OCI-LY1 (cell line): Measurements from ENCODE around the gene CCDC73.

Experiments
- H2AFZ ChIP-seq: fragments of 200-600 bp; sonication (generic), shearing (Covaris generic); 2 replicates; pipeline ENCODE4 v1.6.0; 2014; ENCODE audit warnings: antibody characterized with exemption, mild to moderate bottlenecking, low read length
- H3F3A ChIP-seq: fragments of 200-600 bp; sonication (generic), shearing (Covaris generic); 2 replicates; pipeline ENCODE4 v1.6.0; 2014; ENCODE audit warnings: mild to moderate bottlenecking, antibody characterized with exemption, low read length, moderate library complexity; ENCODE audit not compliant: insufficient read depth
- H3K27ac ChIP-seq: fragments of 200-600 bp; sonication (generic); 2 replicates; pipeline ENCODE4 v1.5.1; 2014; ENCODE audit warnings: low read length, mixed run types, mild to moderate bottlenecking, low read depth; ENCODE audit not compliant: poor library complexity, severe bottlenecking
- H3K27me3 ChIP-seq: fragments of 200-600 bp; sonication (generic); 2 replicates; pipeline ENCODE4 v1.6.0; 2014; ENCODE audit warnings: antibody characterized with exemption, mild to moderate bottlenecking, low read length, moderate library complexity; ENCODE audit not compliant: insufficient read depth
- H3K36me3 ChIP-seq: fragments of 200-600 bp; sonication (generic); 2 replicates; pipeline ENCODE4 v1.6.1; 2014; ENCODE audit warnings: mild to moderate bottlenecking, antibody characterized with exemption, low read length, moderate library complexity, mixed read lengths; ENCODE audit not compliant: insufficient read depth
- H3K4me1 ChIP-seq: fragments of 200-600 bp; sonication (generic); 2 replicates; pipeline ENCODE4 v1.5.1; 2014; ENCODE audit warnings: mild to moderate bottlenecking, low read length, moderate library complexity; ENCODE audit not compliant: insufficient read depth, severe bottlenecking
- H3K4me2 ChIP-seq: fragments of 200-600 bp; sonication (generic), shearing (Covaris generic); 2 replicates; pipeline ENCODE4 v1.6.1; 2014; ENCODE audit warnings: low read length
- H3K4me3 ChIP-seq: fragments of 200-600 bp; sonication (generic); 2 replicates; pipeline ENCODE4 v1.5.1; 2014; ENCODE audit warnings: low read length, low read depth, mild to moderate bottlenecking, mixed read lengths; ENCODE audit not compliant: poor library complexity, severe bottlenecking
- H3K79me2 ChIP-seq: fragments of 200-600 bp; shearing (Covaris generic); 2 replicates; pipeline ENCODE4 v1.6.1; 2016; ENCODE audit warnings: mixed run types, low read length, mixed read lengths; ENCODE audit not compliant: insufficient read depth
- H3K9ac ChIP-seq: fragments of 200-600 bp; sonication (generic), shearing (Covaris generic); 2 replicates; pipeline ENCODE4 v1.6.1; 2014; ENCODE audit warnings: mild to moderate bottlenecking, low read length, mixed read lengths
- H3K9me2 ChIP-seq: fragments of 200-600 bp; sonication (generic), shearing (Covaris generic); 2 replicates; pipeline ENCODE4 v1.6.1; 2014; ENCODE audit warnings: low read depth, mild to moderate bottlenecking, low read length, mixed read lengths
- H3K9me3 ChIP-seq: fragments of 200-600 bp; shearing (Covaris generic); 2 replicates; pipeline ENCODE4 v1.6.1; 2014; ENCODE audit warnings: low read length, mixed read lengths
- H4K20me1 ChIP-seq: fragments of 200-600 bp; sonication (generic), shearing (Covaris generic); 2 replicates; pipeline ENCODE4 v1.6.0; 2016; ENCODE audit warnings: mild to moderate bottlenecking, low read length; ENCODE audit not compliant: insufficient read depth
- CTCF ChIP-seq: fragments of 200-600 bp; sonication (generic), shearing (Covaris generic); IDR thresholded peaks from 2 replicates; pipeline ENCODE4 v1.5.1; 2017; ENCODE audit warnings: mild to moderate bottlenecking, antibody characterized with exemption, low read length, moderate library complexity, mixed read lengths
- EZH2 ChIP-seq: fragments of 200-600 bp; sonication (generic), shearing (Covaris generic); IDR thresholded peaks from 2 replicates; pipeline ENCODE4 v1.8.0; 2017; ENCODE audit warnings: borderline replicate concordance, mixed run types, mild to moderate bottlenecking, antibody characterized with exemption, low read length, moderate library complexity, mixed read lengths

The CCDC73 gene

DNA sequence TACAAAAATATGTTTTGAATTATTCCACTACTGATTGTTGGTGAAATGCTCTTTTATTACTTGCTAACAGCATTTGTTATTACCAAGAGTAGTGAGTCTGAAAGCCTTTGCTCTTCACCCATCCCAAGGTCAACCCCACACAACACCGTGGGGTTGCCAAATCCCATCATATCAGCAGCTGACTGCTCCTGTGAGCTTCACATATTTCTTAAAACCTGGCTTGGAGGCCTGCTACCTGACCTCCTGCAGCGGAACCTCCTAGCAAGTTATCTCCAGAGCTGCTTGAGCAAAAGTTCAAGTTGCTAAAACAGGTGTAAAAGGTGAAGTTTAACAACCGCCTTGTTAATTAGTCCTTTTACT, 230.9 kb downstream of the CCDC73 start:
- H3F3A ChIP-seq: no peaks in the 10 kb centered on the region
- no peak for TF ChIP-seq CTCF
- no peak for TF ChIP-seq EZH2

GRCh38 chr11:32562839-32563599, 231.4 kb downstream of the CCDC73 start:
- Histone ChIP-seq H2AFZ (no peak overlapping the region), H4K20me1 (no peaks in the 10 kb centered on the region), H3K4me2 (no peak overlapping the region), H3K27ac (no peak overlapping the region), H3K36me3 (no peaks in the 10 kb centered on the region), H3K4me1 (no peaks in the 10 kb centered on the region), H3K79me2 (no peaks in the 10 kb centered on the region), H3K9me2 (no peaks in the 10 kb centered on the region), H3K4me3 (no peak overlapping the region), H3F3A (no peaks in the 10 kb centered on the region), H3K9me3 (no peaks in the 10 kb centered on the region), H3K27me3 (no peaks in the 10 kb centered on the region; the same call in 1 of the 2 replicates), H3K9ac (no peak overlapping the region)
- TF ChIP-seq CTCF: no peak
- TF ChIP-seq EZH2: no peak

More for the DNA sequence above, 230.9 kb downstream of the CCDC73 start:
- H3K4me2 ChIP-seq: no peak overlapping the region
- H3K9ac ChIP-seq: no peak overlapping the region
- H3K9me2 ChIP-seq: no peaks in the 10 kb centered on the region
- H3K27me3 ChIP-seq: no peaks in the 10 kb centered on the region; the same call in 1 of the 2 replicates
- H4K20me1 ChIP-seq: no peaks in the 10 kb centered on the region
- no peak overlapping the region for H3K4me3 ChIP-seq
- H3K4me1 ChIP-seq: no peaks in the 10 kb centered on the region
- no peaks in the 10 kb centered on the region for H3K36me3 ChIP-seq
- no peak overlapping the region for H2AFZ ChIP-seq
- H3K79me2 ChIP-seq: no peaks in the 10 kb centered on the region
- no peak overlapping the region for H3K27ac ChIP-seq
- H3K9me3 ChIP-seq: no peaks in the 10 kb centered on the region

- H3K79me2 ChIP-seq: no peaks in the 10 kb centered on the region
- no peaks in the 10 kb centered on the region; the same call in 1 of the 2 replicates for H3K27me3 ChIP-seq
- H3K9ac ChIP-seq: no peak overlapping the region
- H3K27ac ChIP-seq: no peak overlapping the region
- no peaks in the 10 kb centered on the region for H4K20me1 ChIP-seq
- no peak overlapping the region for H2AFZ ChIP-seq
- H3K9me3 ChIP-seq: no peaks in the 10 kb centered on the region
- H3K4me3 ChIP-seq: no peak overlapping the region
- no peaks in the 10 kb centered on the region for H3K36me3 ChIP-seq
- no peaks in the 10 kb centered on the region for H3K4me1 ChIP-seq
- H3K4me2 ChIP-seq: no peak overlapping the region
- H3F3A ChIP-seq: no peaks in the 10 kb centered on the region
- no peaks in the 10 kb centered on the region for H3K9me2 ChIP-seq
- TF ChIP-seq CTCF: no peak
Observed at GRCh38 chr11:32561835-32562234, 232.6 kb downstream of the CCDC73 start.
